B cell (primary cell): ENCODE data around the gene QPCT. TPM values are rescaled to one million over a fixed set of nuclear protein-coding genes. Genes with fewer than 3 reads are reported as not detected.

Source experiments
- ATAC-seq: fragments of 200-7000 bp; cut with Tn5 transposase; one replicate; pipeline ENCODE4 v1.10.0; 2021; ENCODE audit warnings: low read depth, mild to moderate bottlenecking, moderate number of reproducible peaks, moderate library complexity
- CTCF ChIA-PET: fragments of 350-600 bp; sonication (Branson Sonifier 250); formaldehyde crosslinking; loops from one replicate; lab custom pipeline; 2021; ENCODE audit warnings: antibody characterized with exemption, inconsistent platforms; lab: Charles Lee
- POLR2A ChIA-PET: fragments of 350-600 bp; sonication (Branson Sonifier 250); formaldehyde crosslinking; loops from one replicate; lab custom pipeline; 2021; ENCODE audit warnings: antibody characterized with exemption; lab: Charles Lee
- DNase-seq: peaks from one replicate; pipeline ENCODE4 v3.0.0; 2013
- H2AFZ ChIP-seq: 2 replicates; pipeline ENCODE4 v1.6.1; 2012; ENCODE audit warnings: mild to moderate bottlenecking, low read depth, low read length; ENCODE audit not compliant: insufficient read depth, poor library complexity, severe bottlenecking
- H3K27ac ChIP-seq, 2 donors: 1 replicate in 1 of 2; 2 replicates in 1 of 2; pipeline ENCODE4 v1.5.1; 2012 to 2013; ENCODE audit warnings: low read length in 2 of 2, mild to moderate bottlenecking in 2 of 2, moderate library complexity in 1 of 2
- H3K27me3 ChIP-seq, 4 experiments: fragments of 200-600 bp in 1 of 4; sonication (generic) in 1 of 4; replicated peaks in 1 of 4; 1 replicate in 2 of 4; 2 replicates in 2 of 4; pipeline versions ENCODE4 v1.6.1 to v1.7.0; 2013 to 2016; ENCODE audit warnings: low read length in 3 of 4, mild to moderate bottlenecking in 2 of 4, mixed read lengths in 1 of 4, moderate library complexity in 1 of 4; ENCODE audit not compliant: insufficient read depth in 4 of 4, control insufficient read depth in 3 of 4; ENCODE audit errors: control extremely low read depth in 1 of 4
- H3K36me3 ChIP-seq, 2 experiments: replicated peaks in 1 of 2; 1 replicate in 1 of 2; 2 replicates in 1 of 2; pipeline versions ENCODE4 v1.6.1 to v1.7.1; 2013; ENCODE audit warnings: low read length in 1 of 2; ENCODE audit not compliant: insufficient read depth in 2 of 2, control insufficient read depth in 1 of 2; ENCODE audit errors: control extremely low read depth in 1 of 2, extremely low read depth in 1 of 2
- H3K4me1 ChIP-seq, 2 donors: fragments of 200-600 bp in 1 of 2; sonication (generic) in 1 of 2; 1 replicate in 1 of 2; 2 replicates in 1 of 2; pipeline versions ENCODE4 v1.5.1 to v1.6.1; 2013 to 2017; ENCODE audit warnings: low read length in 2 of 2; ENCODE audit not compliant: control insufficient read depth in 2 of 2, insufficient read depth in 2 of 2
- H3K4me2 ChIP-seq: replicated peaks from 2 replicates; pipeline ENCODE3; 2012; ENCODE audit warnings: mild to moderate bottlenecking, low read depth, low read length; ENCODE audit not compliant: poor library complexity, severe bottlenecking
- H3K4me3 ChIP-seq, 5 experiments: fragments of 200-600 bp in 1 of 5; sonication (generic) in 1 of 5; 1 replicate in 3 of 5; 2 replicates in 2 of 5; pipeline versions ENCODE4 v1.5.1 to v1.7.0; 2011 to 2016; ENCODE audit warnings: low read length in 4 of 5, mild to moderate bottlenecking in 4 of 5, low read depth in 2 of 5, control low read depth in 1 of 5, moderate library complexity in 1 of 5; ENCODE audit not compliant: insufficient read depth in 1 of 5; ENCODE audit errors: control extremely low read depth in 1 of 5, extremely low read depth in 1 of 5
- H3K79me2 ChIP-seq: fragments of 200-600 bp; sonication (generic); one replicate; pipeline ENCODE4 v1.6.0; 2016; ENCODE audit warnings: low read length; ENCODE audit not compliant: control insufficient read depth, insufficient read depth
- H3K9ac ChIP-seq: fragments of 200-600 bp; sonication (generic); 2 replicates; pipeline ENCODE4 v1.6.1; 2017; ENCODE audit warnings: mild to moderate bottlenecking, low read length, moderate library complexity
- H3K9me3 ChIP-seq, 3 donors: one replicate each; pipeline versions ENCODE4 v1.6.1 to v1.7.1; 2013; ENCODE audit warnings: low read length in 2 of 3; ENCODE audit not compliant: control insufficient read depth in 2 of 3, insufficient read depth in 1 of 3; ENCODE audit errors: control extremely low read depth in 1 of 3
- H4K20me1 ChIP-seq: 2 replicates; pipeline ENCODE4 v1.6.0; 2012; ENCODE audit warnings: mild to moderate bottlenecking, low read length; ENCODE audit not compliant: insufficient read depth, control insufficient read depth, poor library complexity, severe bottlenecking
- H3K27ac Mint-ChIP-seq: one replicate; pipeline ENCODE4 v1.8.0; 2021; ENCODE audit warnings: mixed read lengths
- H3K27me3 Mint-ChIP-seq: one replicate; pipeline ENCODE4 v1.8.0; 2021; ENCODE audit warnings: mixed read lengths
- H3K4me1 Mint-ChIP-seq: one replicate; pipeline ENCODE4 v1.8.0; 2021; ENCODE audit warnings: mixed read lengths
- H3K4me3 Mint-ChIP-seq: one replicate; pipeline ENCODE4 v1.8.0; 2021; ENCODE audit warnings: mixed read lengths
- H3K9me3 Mint-ChIP-seq: one replicate; pipeline ENCODE4 v1.8.0; 2022; ENCODE audit warnings: mixed read lengths; ENCODE audit not compliant: insufficient read depth
- EZH2 ChIP-seq: IDR thresholded peaks from 2 replicates; pipeline ENCODE4 v1.6.1; 2012; ENCODE audit warnings: borderline replicate concordance, low read depth, mild to moderate bottlenecking, moderate library complexity, low read length; ENCODE audit not compliant: insufficient read depth, poor library complexity, severe bottlenecking
- WGBS: methylation state at CpG from one replicate; pipeline ENCODE4 v1.1.5; 2013; ENCODE audit warnings: missing lambda C conversion rate; ENCODE audit not compliant: insufficient coverage; 5-methylcytosine and 5-hydroxymethylcytosine counted together
- intact Hi-C: fragments of 100-400 bp; cut with micrococcal nuclease; formaldehyde crosslinking; loops from one replicate; pipeline ENCODE4 v1.10.0; 2022
- polyA plus RNA-seq: library from polyadenylated mRNA; depleted of rRNA; stranded (reverse); fragments of >200 nt; gene quantifications from 2 replicates; pipeline ENCODE4 v1.2.3, GENCODE V29; 2012
- total RNA-seq, 2 donors: library from RNA; stranded (reverse); fragments of 120-200 nt in 1 of 2; gene quantifications; 1 replicate in 1 of 2; 2 replicates in 1 of 2; pipeline versions ENCODE4 v1.2.3 to v1.2.4, GENCODE V29; 2013 to 2022
- TF ChIP-seq, protein P1 (sequence below): fragments of 200-600 bp; IDR thresholded peaks from one replicate; pipeline ENCODE4 v1.8.0; 2022; ENCODE audit warnings: antibody characterized with exemption, mild to moderate bottlenecking

QPCT gene
- total and polyA plus RNA-seq, 2 donors (not counting 1 experiment from before 2014, with no cell fraction given), result 0.48 to 2.1 TPM

DNA sequence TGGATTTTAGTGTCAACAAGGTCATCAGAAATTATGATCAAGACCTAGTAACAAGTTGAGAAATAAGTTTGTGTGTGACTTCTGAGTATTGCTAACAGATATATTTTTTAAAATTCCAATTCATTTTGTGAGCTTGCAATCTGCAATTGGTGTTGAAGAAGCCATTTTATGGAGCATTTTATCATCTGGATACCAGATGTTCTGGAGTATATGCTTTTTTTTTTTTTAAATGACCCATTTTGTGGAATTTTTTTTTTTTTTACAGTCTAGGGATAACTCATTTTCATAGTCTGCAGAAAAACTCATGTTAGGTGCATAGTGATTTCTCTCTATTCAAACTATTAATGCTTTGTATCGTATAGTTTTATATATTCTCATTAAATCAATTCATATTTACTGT lies 12.6 kb downstream of the QPCT start:
- no peaks in the 10 kb centered on the region for H3K9me3 Mint-ChIP-seq
- H3K27ac Mint-ChIP-seq, result no peak overlapping the region
- ChIA-PET POLR2A (no interaction called here), CTCF (interaction anchor here (0.9 kb wide), 1 partner anchor 13 kb away, joined by 5 read pairs; no protein-coding TSS in a partner anchor)
- H3K4me1 Mint-ChIP-seq, result peaks cover 4% of the 10 kb centered on the region
- H3K9me3 ChIP-seq, result no peaks in the 10 kb centered on the region
- H3K79me2 ChIP-seq, result no peaks in the 10 kb centered on the region
- H3K4me2 ChIP-seq, result no peak overlapping the region
- H3K4me3 Mint-ChIP-seq, result no peak overlapping the region
- DNase-seq (no peak), ATAC-seq (no peak)
- H3K27me3 ChIP-seq, result peaks cover 0 to 3% (median 1%) of the 10 kb centered on the region in 4 experiments
- TF ChIP-seq, protein P1, sequence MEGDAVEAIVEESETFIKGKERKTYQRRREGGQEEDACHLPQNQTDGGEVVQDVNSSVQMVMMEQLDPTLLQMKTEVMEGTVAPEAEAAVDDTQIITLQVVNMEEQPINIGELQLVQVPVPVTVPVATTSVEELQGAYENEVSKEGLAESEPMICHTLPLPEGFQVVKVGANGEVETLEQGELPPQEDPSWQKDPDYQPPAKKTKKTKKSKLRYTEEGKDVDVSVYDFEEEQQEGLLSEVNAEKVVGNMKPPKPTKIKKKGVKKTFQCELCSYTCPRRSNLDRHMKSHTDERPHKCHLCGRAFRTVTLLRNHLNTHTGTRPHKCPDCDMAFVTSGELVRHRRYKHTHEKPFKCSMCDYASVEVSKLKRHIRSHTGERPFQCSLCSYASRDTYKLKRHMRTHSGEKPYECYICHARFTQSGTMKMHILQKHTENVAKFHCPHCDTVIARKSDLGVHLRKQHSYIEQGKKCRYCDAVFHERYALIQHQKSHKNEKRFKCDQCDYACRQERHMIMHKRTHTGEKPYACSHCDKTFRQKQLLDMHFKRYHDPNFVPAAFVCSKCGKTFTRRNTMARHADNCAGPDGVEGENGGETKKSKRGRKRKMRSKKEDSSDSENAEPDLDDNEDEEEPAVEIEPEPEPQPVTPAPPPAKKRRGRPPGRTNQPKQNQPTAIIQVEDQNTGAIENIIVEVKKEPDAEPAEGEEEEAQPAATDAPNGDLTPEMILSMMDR, result no peak
- no peak for TF ChIP-seq EZH2
- no peak overlapping the region for H2AFZ ChIP-seq
- peaks cover 6% of the 10 kb centered on the region for H3K27me3 Mint-ChIP-seq
- intact Hi-C loops, result no loop called here
- peaks cover 0 to 3% of the 10 kb centered on the region in 2 donors for H3K4me1 ChIP-seq
- H3K9ac ChIP-seq, result no peak overlapping the region
- WGBS, result no CpG with 5 or more reads among the region's 1 CpG
- no peaks in the 10 kb centered on the region for H4K20me1 ChIP-seq
- H3K27ac ChIP-seq, result no peak overlapping the region
- no peaks in the 10 kb centered on the region for H3K36me3 ChIP-seq
- no peak overlapping the region for H3K4me3 ChIP-seq

DNA sequence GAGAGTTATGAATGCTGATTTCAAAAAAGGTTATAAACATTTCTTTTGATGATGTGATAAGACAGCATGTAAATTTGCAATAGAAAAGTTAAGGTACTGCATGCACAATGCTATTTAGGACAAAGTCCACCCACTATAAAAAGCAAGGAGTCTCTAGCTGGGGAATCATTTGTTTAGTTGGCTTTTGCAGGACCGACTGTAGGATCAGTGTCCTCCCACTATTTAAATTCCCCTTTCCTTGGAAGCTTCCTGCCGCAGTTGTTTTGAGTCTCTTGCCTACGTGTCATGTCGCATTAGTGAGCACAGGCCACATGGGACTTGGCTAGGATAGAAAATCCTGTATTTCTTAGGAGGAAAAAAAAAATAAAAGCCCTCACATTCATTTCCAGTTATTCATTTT lies 13.1 kb downstream of the QPCT start:
- Mint-ChIP-seq H3K4me1 (peaks cover 4% of the 10 kb centered on the region), H3K27me3 (peaks cover 6% of the 10 kb centered on the region), H3K27ac (no peak overlapping the region), H3K9me3 (no peaks in the 10 kb centered on the region), H3K4me3 (no peak overlapping the region)
- peaks cover 0 to 3% of the 10 kb centered on the region in 2 donors for H3K4me1 ChIP-seq
- no peaks in the 10 kb centered on the region for H3K79me2 ChIP-seq
- intact Hi-C loops, result no loop called here
- no peak overlapping the region for H3K4me3 ChIP-seq
- ChIA-PET POLR2A (no interaction called here), CTCF (no interaction called here)
- no peaks in the 10 kb centered on the region for H3K9me3 ChIP-seq
- no peaks in the 10 kb centered on the region for H3K36me3 ChIP-seq
- no CpG with 5 or more reads among the region's 4 CpGs for WGBS
- TF ChIP-seq, protein P1, result no peak
- no peak for TF ChIP-seq EZH2
- ATAC-seq (no peak), DNase-seq (no peak)
- no peaks in the 10 kb centered on the region for H4K20me1 ChIP-seq
- no peak overlapping the region for H3K4me2 ChIP-seq
- H3K27ac ChIP-seq, result no peak overlapping the region
- no peak overlapping the region for H2AFZ ChIP-seq
- H3K27me3 ChIP-seq, result peaks cover 0 to 3% (median 1%) of the 10 kb centered on the region in 4 experiments
- no peak overlapping the region for H3K9ac ChIP-seq
